Measurements from ENCODE around the gene CD79B.
A peak's percentile ranks its signal among the peaks of the same experiment; 100 is the strongest.
"Not testable (repeated sequence)": the region's sequence is repeated elsewhere in the genome, so short reads cannot be mapped to it uniquely, and the experiment has no call there.

The CD79B gene

DNA sequence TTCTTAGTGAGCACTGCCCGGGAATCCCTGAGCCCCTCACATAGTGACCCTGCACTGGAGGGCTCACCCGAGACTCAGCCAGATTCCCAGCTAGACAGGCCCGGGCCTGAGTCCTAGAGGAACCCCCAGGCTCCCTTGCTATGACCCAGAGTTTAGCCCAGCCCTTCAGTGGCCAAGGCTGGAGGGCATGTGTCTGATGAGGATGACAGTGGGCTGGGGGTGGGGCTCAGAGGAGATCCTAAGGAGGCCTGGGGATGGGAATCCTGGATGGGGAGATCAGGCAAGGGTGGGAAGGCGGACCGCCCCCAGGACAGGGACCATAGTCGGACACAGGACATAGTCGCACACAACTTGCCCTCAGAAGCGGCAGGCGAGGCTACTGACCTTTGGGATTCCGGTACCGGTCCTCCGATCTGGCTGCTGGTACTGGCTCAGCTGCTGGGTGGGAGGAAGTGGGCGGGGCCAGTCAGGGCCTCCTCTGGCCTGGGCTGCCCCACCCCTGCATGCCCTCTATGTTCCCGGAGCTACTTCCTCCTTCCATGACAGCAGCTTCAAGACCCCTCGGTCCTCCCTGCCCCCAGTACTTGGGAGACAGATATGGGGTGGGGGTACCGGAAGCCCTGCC is 1.1 kb downstream of the CD79B start:
- DNase-seq: peak; percentile 39

DNA sequence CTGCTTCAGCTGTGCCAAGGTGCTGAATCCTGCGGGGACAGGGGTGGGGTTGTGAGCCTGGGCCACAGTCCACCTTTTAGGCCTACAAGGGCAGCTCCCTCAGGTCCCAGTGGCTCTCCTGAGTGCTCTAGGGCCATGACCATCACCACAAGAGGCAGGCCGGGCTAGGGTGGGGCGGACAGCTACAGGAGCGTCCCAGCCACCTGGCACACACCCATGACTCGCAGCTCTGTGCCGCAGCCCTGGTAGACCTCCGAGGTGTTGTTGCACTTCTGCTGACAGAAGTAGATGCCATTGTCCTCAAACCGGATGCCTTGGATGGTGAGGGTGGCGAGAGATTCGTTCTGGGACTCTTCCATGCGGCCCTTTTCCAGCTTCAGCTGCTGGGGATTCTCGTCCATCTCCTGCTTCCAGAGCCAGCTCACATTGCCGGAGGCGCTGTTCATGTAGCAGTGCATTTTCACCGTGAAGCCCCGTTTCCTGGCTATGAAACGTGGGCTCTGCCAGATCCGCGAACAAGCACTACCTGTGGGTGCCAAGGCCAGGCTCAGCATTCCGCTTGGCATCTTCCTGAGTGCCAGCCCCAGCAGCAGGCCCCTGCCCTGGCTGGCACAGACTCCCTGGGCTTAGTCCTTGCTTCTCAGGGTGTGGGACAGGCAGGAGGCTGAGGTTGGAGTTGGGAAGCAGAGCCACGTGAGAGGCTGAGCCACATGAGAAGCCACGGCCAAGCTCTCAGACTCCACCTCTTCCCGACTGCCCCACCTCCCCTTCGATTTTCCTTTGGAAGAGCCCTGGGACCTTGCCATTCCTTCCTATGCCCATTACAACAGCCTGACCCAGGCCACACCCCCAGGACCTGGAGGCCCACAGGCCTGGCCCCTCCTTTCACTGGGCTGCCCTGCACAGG is 2.0 kb downstream of the CD79B start:
- peak; percentile 58 for DNase-seq

- DNase-seq: peak; percentile 4
These were observed 3.0 kb downstream of the CD79B start for GRCh38 chr17:63928966-63929695.

GRCh38 chr17:63928172-63928666 is 3.9 kb downstream of the CD79B start:
- DNase-seq: no peak

GRCh38 chr17:63927464-63928171 is 4.5 kb downstream of the CD79B start:
- peak; percentile 23 for DNase-seq

GRCh38 chr17:63926164-63926563 is 6.0 kb downstream of the CD79B start:
- DNase-seq: no peak

DNA sequence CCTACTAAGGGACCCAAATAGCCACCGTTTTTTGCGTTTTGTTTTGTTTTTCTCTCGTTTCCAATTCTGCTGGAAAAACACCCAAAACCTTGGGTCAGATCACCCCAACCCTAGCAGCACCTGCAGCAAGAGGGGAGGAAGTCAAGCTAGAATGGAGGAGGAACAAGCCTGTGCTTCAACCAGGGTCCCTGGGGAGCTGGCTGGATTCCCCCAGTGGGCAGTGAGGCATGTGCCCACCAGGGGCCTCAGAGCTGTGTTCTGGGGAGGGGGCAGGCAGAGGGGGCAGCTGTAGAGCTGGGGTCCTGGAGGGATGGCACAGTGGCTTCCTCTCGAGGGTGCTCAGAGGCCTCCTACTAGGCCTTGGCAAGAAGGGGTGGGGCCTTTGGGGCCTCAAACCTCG is 6.5 kb downstream of the CD79B start:
- no peak for DNase-seq

DNA sequence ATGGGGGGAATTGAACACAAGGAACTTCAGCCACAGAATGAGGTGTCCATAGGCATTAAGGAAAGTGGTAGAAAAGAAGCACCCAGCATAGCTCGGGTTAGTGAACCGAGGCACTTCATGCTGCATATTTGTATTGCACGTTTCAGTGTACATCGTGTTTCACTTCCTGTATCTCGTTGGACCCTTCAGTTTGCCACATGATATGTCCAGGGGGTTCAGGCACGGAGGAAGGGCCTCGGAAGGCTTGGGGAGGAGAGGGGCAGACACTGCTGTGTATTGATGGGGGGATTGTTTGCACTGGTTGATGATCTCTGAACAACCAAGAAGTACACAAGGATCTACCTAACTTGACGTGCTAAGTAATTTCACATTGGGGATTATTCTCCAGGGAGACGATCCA is 9.7 kb downstream of the CD79B start:
- not testable (repeated sequence) for DNase-seq

GRCh38 chr17:63920779-63921178 is 11.4 kb downstream of the CD79B start:
- not testable (repeated sequence) for DNase-seq

DNA sequence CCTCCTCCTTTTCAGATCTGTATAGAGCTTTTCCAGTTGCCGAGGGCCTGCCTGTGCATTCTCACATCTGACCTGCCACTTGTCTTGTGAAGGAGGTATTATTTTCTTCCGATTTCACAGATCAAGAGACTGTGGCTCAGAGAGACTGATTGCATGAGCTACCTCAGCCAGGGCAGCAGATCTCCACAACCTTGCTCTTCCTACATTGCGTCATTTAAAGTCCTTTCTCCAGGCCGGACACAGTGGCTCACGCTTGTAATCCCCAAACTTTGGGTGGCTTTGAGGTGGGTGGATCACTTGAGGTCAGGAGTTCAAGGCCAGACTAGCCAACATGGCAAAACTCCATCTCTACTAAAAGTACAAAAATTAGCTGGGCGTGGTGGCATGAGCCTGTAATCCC is 12.1 kb downstream of the CD79B start:
- not testable (repeated sequence) for DNase-seq

GRCh38 chr17:63919311-63919723 is 12.8 kb downstream of the CD79B start:
- DNase-seq: no peak

GRCh38 chr17:63918789-63919305 is 13.3 kb downstream of the CD79B start, which contains the start of gene GH1:
Gene GH1 (minus strand): TSS chr17:63918839. CDS start chr17:63918776, 63 bp downstream.
- not testable (repeated sequence) for DNase-seq

GRCh38 chr17:63918305-63918704 is 13.8 kb downstream of the CD79B start:
- no peak for DNase-seq

GRCh38 chr17:63917646-63918045 is 14.5 kb downstream of the CD79B start:
- no peak for DNase-seq

- not testable (repeated sequence) for DNase-seq
These were observed 14.9 kb downstream of the CD79B start for GRCh38 chr17:63917206-63917605.

- DNase-seq: no peak
These were observed 15.5 kb downstream of the CD79B start for GRCh38 chr17:63916566-63917185.

GRCh38 chr17:63915753-63916152 is 16.4 kb downstream of the CD79B start:
- not testable (repeated sequence) for DNase-seq

GRCh38 chr17:63914471-63914870 is 17.7 kb downstream of the CD79B start:
- no peak for DNase-seq

DNA sequence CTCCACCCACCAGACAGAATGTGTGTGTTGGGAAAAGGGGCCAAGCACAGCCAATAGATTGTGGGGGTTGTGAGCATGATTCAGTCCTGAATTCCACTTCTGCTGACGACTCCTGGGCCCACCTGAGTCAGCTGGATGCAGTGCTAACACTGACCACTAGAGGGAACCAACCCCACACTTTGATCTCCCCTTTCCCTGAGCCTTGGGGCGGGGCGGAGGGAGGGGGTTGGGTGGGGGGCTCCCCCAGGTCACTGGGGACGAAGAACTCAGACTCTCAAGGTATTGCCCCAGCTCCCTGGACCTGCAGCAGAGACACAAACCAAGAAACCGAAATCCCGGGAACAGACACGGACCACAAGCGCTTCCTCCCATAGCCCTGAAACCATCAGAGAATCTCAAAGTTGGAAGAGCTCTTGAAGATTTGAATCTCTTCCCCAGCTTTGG is 20.5 kb downstream of the CD79B start:
- no peak for DNase-seq

- DNase-seq: no peak
These were observed 21.0 kb downstream of the CD79B start, which contains the start of gene CSHL1 for GRCh38 chr17:63911041-63911635. Gene CSHL1 (minus strand): TSS chr17:63911258. CDS start chr17:63911196, 62 bp downstream.

DNA sequence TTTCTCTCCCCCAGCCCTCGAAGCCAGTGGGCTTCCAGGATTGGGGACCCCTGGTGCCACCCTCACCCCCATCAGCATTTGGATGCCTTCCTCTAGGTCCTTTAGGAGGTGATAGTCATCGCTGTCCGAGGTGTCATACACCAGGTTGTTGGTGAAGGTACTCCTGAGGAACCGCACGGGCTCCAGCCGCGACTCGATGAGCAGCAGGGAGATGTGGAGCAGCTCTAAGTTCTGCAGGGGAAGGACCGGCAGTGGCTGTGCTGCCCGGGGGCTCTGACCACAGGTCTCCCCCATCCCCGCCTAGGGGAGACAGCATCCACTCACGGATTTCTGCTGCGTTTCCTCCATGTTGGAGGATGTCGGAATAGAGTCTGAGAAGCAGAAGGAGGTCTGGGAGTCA is 22.0 kb downstream of the CD79B start:
- no peak for DNase-seq
